ENCODE measurements around the gene RPTOR.
"Not testable (repeated sequence)": the region's sequence is repeated elsewhere in the genome, so short reads cannot be mapped to it uniquely, and the experiment has no call there.

Gene RPTOR

GRCh38 chr17:80871341-80871740 lies 326.7 kb downstream of the RPTOR start:
- CTCF ChIA-PET, result interaction anchor here (1.0 kb wide), 1 partner anchor 12 kb away, joined by 3 read pairs; no protein-coding TSS in a partner anchor
- no peak for DNase-seq (ENCODE audit: low read depth, low spot score)
- POLR2A ChIA-PET, result no interaction called here
- no peak overlapping the region for H3K4me3 ChIP-seq (ENCODE audit: low read depth, low read length)
- no peak for TF ChIP-seq CTCF (IDR thresholded peaks at IDR 0.05; ENCODE audit: insufficient read depth, low read length, missing control alignments)

GRCh38 chr17:80872001-80872500 lies 327.4 kb downstream of the RPTOR start:
- no peak for DNase-seq (ENCODE audit: low read depth, low spot score)
- ChIA-PET POLR2A (no interaction called here), CTCF (interaction anchor here (0.9 to 1.2 kb wide), 3 partner anchors 12 to 445 kb away, joined by 3 read pairs; no protein-coding TSS in a partner anchor)
- H3K4me3 ChIP-seq (ENCODE audit: low read depth, low read length), result no peak overlapping the region
- no peak for TF ChIP-seq CTCF (IDR thresholded peaks at IDR 0.05; ENCODE audit: insufficient read depth, low read length, missing control alignments)

- H3K4me3 ChIP-seq (ENCODE audit: low read depth, low read length), result no peak overlapping the region
- no peak for TF ChIP-seq CTCF (IDR thresholded peaks at IDR 0.05; ENCODE audit: insufficient read depth, low read length, missing control alignments)
- POLR2A ChIA-PET, result no interaction called here
- CTCF ChIA-PET, result interaction anchor here (0.9 to 1.2 kb wide), 3 partner anchors 12 to 445 kb away, joined by 3 read pairs; no protein-coding TSS in a partner anchor
- no peak for DNase-seq (ENCODE audit: low read depth, low spot score)
These were observed 328.1 kb downstream of the RPTOR start for GRCh38 chr17:80872501-80873306.

- DNase-seq (ENCODE audit: low read depth, low spot score), result no peak
- TF ChIP-seq CTCF (IDR thresholded peaks at IDR 0.05; ENCODE audit: insufficient read depth, low read length, missing control alignments), result no peak
- ChIA-PET POLR2A (no interaction called here), CTCF (no interaction called here)
- no peak overlapping the region for H3K4me3 ChIP-seq (ENCODE audit: low read depth, low read length)
These were observed 328.8 kb downstream of the RPTOR start for GRCh38 chr17:80873307-80873951.

GRCh38 chr17:80874866-80875445 lies 330.3 kb downstream of the RPTOR start:
- no peak overlapping the region for H3K4me3 ChIP-seq (ENCODE audit: low read depth, low read length)
- no peak for TF ChIP-seq CTCF (IDR thresholded peaks at IDR 0.05; ENCODE audit: insufficient read depth, low read length, missing control alignments)
- ChIA-PET POLR2A (no interaction called here), CTCF (no interaction called here)
- no peak for DNase-seq (ENCODE audit: low read depth, low spot score)

GRCh38 chr17:80875480-80875995 lies 330.9 kb downstream of the RPTOR start:
- POLR2A ChIA-PET; DNase-seq (ENCODE audit: low read depth, low spot score); H3K4me3 ChIP-seq (ENCODE audit: low read depth, low read length); CTCF ChIA-PET: not testable (repeated sequence)

- POLR2A ChIA-PET; H3K4me3 ChIP-seq (ENCODE audit: low read depth, low read length); DNase-seq (ENCODE audit: low read depth, low spot score); CTCF ChIA-PET: not testable (repeated sequence)
These were observed 331.9 kb downstream of the RPTOR start for GRCh38 chr17:80876456-80876949.
